Amniotic stem cell (primary cell): ENCODE data around the gene SS18L1.

Experiments used
- DNase-seq: peaks from one replicate; lab custom pipeline; 2025; lab: John Stamatoyannopoulos, UW

SS18L1 gene

DNA sequence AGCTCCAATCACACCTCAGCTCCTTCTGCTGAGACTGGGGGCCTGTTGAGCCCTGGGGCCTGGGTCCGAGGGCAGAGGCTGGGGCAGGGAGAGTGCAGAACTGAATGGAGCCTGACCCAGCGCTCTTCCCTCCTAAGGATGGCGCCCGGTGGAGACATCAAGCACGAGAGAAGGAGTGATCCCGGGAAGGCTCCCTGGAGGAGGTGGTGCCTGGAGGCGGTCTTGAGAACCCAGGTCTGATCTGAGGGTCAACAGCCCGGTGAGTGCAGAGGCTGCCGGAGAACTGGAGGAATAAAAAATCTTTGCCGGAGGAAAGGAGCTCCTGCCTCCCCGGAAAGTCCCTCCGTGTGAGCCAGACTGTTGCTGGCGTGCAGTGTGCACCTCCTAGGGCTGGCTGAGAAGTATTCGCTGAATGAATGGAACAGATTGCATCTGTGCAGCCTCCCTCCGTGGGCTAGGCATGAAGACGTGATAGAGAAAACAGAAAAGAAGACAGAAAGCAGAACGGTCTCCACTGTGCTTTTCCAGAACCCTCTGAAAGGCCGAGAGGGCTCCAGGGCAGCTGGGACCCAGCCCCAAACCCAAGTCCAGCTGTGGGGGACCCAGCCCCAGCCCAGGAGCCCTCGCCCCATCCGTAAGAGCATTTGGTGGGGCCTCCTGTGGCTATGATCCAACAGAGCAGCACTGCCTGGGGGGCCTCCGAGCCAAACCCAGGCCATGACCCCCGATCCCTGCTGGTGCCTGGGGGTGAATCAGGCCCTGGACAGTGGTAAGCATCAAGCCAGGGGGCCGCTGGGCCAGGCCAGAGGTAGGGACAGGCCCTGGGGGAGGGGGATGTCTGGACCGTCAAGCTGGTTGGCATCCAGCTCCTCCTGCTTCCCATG lies 83.4 kb downstream of the SS18L1 start:
- DNase-seq = no peak

DNA sequence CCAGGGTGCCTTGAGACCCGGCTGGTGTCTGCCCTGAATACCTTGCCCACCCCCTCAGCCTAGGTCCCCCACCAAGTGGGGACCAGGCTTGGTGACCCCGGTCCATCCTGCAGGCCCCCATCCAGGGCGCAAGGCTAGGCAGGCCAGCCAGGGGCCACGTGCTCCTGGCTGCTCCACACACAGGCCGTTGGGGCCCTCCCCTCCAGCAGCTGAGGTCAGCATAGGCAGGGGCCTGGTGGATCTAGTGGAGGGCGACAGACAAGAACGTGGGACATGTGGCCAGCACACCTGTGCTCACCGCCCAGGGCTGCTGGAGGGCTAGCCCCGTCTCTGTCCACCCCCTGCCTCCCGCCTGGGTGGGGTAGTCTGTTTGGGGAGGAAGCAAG lies 84.0 kb downstream of the SS18L1 start:
- no peak for DNase-seq

DNA sequence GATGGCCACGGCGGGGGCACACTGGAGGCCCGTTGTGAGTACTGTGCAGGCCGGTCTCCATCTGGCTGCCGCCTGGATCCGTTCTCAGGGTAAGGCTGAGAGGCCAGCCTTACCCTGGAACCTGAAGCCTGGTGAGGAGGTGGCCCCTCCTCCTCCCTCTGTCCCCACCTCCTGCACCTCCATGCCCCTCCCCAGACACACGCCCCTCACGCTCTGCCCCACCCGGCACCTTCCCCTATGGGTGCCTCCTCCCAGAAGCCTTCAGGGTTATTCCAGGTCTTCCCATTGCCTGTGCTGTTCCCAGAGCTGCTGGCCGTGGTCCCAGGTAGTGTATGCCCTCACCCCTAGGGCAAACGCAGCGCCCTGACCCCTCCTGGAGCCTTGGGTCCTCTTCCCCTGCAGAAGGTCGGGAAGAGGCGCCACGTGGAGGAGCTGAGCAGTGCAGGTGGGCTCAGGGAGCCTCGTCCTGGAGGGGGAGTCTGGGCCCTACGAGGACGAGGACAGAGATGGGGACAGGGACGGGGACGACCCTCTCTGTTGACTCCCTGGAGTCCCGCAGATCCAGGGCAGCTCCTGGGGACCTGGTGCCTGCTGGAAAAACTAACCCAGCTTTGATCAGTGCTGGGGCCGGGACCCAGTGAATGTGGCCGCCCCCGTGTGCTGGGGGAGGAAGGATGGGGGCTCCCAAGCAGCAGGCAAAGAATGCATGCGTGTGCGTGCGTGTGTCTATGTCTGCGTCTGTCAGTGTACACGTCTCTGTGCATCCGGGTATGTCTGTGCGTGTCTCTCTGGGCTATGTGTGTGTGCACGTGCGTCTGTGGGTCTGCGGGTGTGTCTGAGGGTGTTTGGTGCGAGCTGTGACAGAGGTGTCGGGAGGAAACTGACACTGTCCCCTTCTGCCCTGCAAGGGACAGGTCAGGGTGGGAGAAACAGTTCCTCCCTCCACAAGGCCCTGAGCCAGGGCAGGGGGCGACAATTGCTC lies 84.7 kb downstream of the SS18L1 start:
- no peak for DNase-seq

DNA sequence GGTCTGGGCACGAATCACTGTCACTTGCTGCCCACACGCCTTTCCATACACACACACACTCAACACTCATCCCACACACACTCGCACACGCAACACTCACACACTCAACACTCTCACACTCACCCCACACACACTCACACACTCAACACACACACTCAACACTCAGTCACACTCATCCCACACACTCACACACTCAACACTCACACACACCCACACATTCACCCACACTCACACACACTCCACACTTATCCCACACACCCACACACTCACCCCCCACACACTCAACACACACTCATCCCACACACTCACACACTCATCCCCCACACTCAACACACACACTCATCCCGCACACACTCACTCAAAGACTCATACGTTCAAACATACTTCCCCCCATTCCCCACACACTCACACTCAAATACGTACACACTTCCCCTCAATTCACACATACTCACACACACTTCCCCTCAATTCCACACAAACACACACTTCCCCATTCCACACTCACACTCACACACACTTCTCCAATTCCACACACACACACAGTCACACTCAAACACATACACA lies 85.5 kb downstream of the SS18L1 start:
- no peak for DNase-seq

DNA sequence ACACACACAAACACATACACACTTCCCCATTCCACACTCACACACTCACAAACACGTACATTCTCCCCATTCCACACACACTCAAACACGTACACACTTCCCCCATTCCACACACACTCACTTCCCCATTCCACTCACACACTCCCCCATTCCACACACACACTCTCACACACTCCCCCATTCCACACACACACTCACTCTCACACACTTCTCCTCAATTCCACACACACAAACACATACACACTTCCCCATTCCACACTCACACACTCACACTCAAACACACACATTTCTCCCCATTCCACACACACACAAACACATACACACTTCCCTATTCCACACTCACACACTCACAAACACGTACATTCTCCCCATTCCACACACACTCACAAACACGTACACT lies 86.1 kb downstream of the SS18L1 start:
- DNase-seq = no peak

DNA sequence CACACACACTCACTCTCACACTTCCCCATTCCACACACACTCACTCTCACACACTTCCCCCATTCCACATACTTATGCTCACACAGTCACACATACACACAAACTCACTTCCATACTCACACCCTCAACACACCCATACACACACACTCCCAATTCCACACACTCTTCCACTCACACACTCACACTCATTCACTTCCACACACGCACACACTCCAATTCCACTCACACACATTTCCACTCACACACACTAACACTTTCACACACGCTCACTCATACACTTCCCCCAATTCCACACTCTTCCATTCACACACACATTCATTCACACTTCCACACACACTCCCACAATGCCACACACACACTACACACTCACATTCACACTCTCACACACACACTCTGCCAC lies 86.7 kb downstream of the SS18L1 start:
- DNase-seq = no peak

DNA sequence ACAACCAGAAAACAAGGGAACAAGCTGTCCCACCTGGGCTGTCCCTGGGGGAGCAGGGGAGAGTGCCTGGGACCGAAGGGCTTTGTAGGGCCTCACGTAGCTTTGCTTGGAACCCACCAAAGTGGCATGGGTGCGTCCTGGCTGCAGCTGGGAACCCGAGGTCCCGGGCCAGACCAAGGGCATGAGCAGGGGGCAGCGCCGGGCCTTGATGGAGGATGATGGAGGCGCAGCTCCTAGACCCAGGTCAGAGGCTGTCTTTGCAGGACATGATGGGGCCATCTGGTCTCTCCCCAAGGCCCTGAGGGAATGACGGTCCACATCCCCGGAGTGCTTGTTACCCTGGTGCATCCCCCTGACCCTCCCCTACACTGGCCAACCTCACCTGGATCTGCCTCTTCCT lies 87.1 kb downstream of the SS18L1 start:
- DNase-seq = no peak

DNA sequence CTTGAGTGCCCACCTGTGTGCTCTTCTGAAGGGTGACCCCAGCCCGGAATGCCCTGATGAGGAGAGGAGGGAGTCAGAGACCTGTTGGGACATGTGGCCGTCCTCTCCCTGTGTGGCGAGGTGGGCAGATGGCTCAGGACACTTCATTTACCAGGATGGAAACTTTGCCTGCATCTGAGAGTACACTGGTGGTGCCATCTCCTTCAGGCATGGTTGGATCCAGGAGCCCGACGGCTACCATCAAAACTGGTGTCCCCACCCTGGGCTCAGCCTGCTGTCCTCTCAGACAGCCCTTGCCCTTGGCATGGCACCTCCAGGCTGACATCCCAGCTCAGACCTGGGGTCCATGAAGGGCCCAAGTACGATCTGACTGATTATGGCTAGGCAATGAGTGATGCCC lies 87.7 kb downstream of the SS18L1 start:
- DNase-seq = no peak
